Fibroblast of lung (primary cell): ENCODE data around the gene DIS3L.
"Not testable (repeated sequence)": the region's sequence is repeated elsewhere in the genome, so short reads cannot be mapped to it uniquely, and the experiment has no call there.

Experiments used
- EZH2 ChIP-seq: IDR thresholded peaks from 2 replicates; pipeline ENCODE4 v1.5.1; 2012; ENCODE audit warnings: low read length, control low read depth, mild to moderate bottlenecking; ENCODE audit errors: missing control alignments
- TF ChIP-seq, protein P1 (sequence below), 2 donors: IDR thresholded peaks in 1 of 2; conservative IDR thresholded peaks in 1 of 2; 1 replicate in 1 of 2; 2 replicates in 1 of 2; pipeline ENCODE4 v1.5.1; 2011 to 2012; ENCODE audit warnings: low read length in 2 of 2, control low read depth in 1 of 2, inconsistent platforms in 1 of 2, low read depth in 1 of 2, mild to moderate bottlenecking in 1 of 2

- TF ChIP-seq, protein P1, sequence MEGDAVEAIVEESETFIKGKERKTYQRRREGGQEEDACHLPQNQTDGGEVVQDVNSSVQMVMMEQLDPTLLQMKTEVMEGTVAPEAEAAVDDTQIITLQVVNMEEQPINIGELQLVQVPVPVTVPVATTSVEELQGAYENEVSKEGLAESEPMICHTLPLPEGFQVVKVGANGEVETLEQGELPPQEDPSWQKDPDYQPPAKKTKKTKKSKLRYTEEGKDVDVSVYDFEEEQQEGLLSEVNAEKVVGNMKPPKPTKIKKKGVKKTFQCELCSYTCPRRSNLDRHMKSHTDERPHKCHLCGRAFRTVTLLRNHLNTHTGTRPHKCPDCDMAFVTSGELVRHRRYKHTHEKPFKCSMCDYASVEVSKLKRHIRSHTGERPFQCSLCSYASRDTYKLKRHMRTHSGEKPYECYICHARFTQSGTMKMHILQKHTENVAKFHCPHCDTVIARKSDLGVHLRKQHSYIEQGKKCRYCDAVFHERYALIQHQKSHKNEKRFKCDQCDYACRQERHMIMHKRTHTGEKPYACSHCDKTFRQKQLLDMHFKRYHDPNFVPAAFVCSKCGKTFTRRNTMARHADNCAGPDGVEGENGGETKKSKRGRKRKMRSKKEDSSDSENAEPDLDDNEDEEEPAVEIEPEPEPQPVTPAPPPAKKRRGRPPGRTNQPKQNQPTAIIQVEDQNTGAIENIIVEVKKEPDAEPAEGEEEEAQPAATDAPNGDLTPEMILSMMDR (conservative IDR thresholded peaks at IDR 0.05 in 1 of 2, IDR thresholded peaks at IDR 0.05 in 1 of 2; ENCODE audit: low read depth in 1 of 2, low read length in 2 of 2) = not testable (repeated sequence)
- TF ChIP-seq EZH2 = not testable (repeated sequence)
These were observed 68.5 kb downstream of the DIS3L start for GRCh38 chr15:66361745-66362460.
